Gastroesophageal sphincter (tissue), 4 donors: ENCODE results near the gene MTCH2. TPM values are rescaled to one million over a fixed set of nuclear protein-coding genes. Genes with fewer than 3 reads are reported as not detected.

Experiments
- ATAC-seq: fragments of 150-250 bp; one replicate; pipeline ENCODE4 v1.9.1; 2016; ENCODE audit warnings: mild to moderate bottlenecking, moderate library complexity
- H3K27ac ChIP-seq, 4 donors: fragments of 200-600 bp; sonication (generic) in 3 of 4; 1 replicate in 3 of 4; 2 replicates in 1 of 4; pipeline ENCODE4 v1.5.1; 2016 to 2019
- H3K27me3 ChIP-seq: fragments of 200-600 bp; sonication (generic); one replicate; pipeline ENCODE4 v1.5.1; 2019
- H3K36me3 ChIP-seq, 2 donors: fragments of 200-600 bp; sonication (generic); one replicate each; pipeline ENCODE4 v1.5.1; 2019; ENCODE audit warnings: control low read depth in 1 of 2
- H3K4me1 ChIP-seq, 3 donors: fragments of 200-600 bp; sonication (generic); 1 replicate in 2 of 3; 2 replicates in 1 of 3; pipeline ENCODE4 v1.5.1; 2016 to 2019; ENCODE audit warnings: control low read depth in 2 of 3
- H3K4me3 ChIP-seq, 2 donors: fragments of 200-600 bp; sonication (generic); one replicate each; pipeline ENCODE4 v1.5.1; 2019; ENCODE audit warnings: mild to moderate bottlenecking in 1 of 2, moderate library complexity in 1 of 2
- H3K9me3 ChIP-seq, 3 donors: fragments of 200-600 bp; sonication (generic); one replicate each; pipeline ENCODE4 v1.5.1; 2017 to 2019; ENCODE audit warnings: control low read depth in 2 of 3
- CTCF ChIP-seq, 4 experiments: fragments of 200-600 bp in 2 of 4; fragments of 450-650 bp in 2 of 4; sonication (generic) in 1 of 4; IDR thresholded peaks; one replicate each; pipeline ENCODE4 v1.5.1; 2017 to 2019; ENCODE audit warnings: antibody characterized with exemption in 4 of 4, mild to moderate bottlenecking in 2 of 4, moderate library complexity in 2 of 4
- EP300 ChIP-seq: sonication (generic); formaldehyde crosslinking; IDR thresholded peaks from one replicate; pipeline ENCODE4 v1.6.1; 2017; ENCODE audit warnings: antibody characterized with exemption, mild to moderate bottlenecking
- POLR2A ChIP-seq, 2 donors: fragments of 450-650 bp; IDR thresholded peaks; one replicate each; pipeline ENCODE4 v1.6.1; 2017; ENCODE audit warnings: antibody characterized with exemption in 2 of 2, mild to moderate bottlenecking in 2 of 2, moderate library complexity in 1 of 2
- POLR2AphosphoS5 ChIP-seq: sonication (generic); formaldehyde crosslinking; IDR thresholded peaks from one replicate; pipeline ENCODE4 v1.6.1; 2017; ENCODE audit warnings: antibody characterized with exemption
- WGBS, 2 donors: methylation state at CpG; one replicate each; pipeline ENCODE4 v1.1.5; 2018; ENCODE audit warnings: low coverage in 1 of 2; 5-methylcytosine and 5-hydroxymethylcytosine counted together
- total RNA-seq, 4 donors: library from RNA; depleted of rRNA; stranded (reverse); fragments of >200 nt; gene quantifications; one replicate each; pipeline ENCODE4 v1.1.0, GENCODE V29; 2016

MTCH2 gene
- total RNA-seq, 4 donors from 2014 or later = 34.5 to 66.2 (median 40.0) TPM

GRCh38 chr11:47631473-47631872 is 10.9 kb downstream of the MTCH2 start:
- Histone ChIP-seq H3K9me3 (no peaks in the 10 kb centered on the region), H3K4me1 (no peaks in the 10 kb centered on the region), H3K27me3 (no peaks in the 10 kb centered on the region), H3K36me3 (peaks cover 0 to 100% of the 10 kb centered on the region in 2 donors), H3K27ac (no peak overlapping the region), H3K4me3 (no peak overlapping the region)
- TF ChIP-seq POLR2AphosphoS5 = no peak
- no peak for TF ChIP-seq EP300
- TF ChIP-seq POLR2A (IDR thresholded peaks at IDR 0.05) = no peak
- TF ChIP-seq CTCF (IDR thresholded peaks at IDR 0.05) = no peak
- 57 to 60% methylated on average over 5 of the region's 5 CpGs for WGBS, 2 donors
- ATAC-seq = no peak

- Histone ChIP-seq H3K27me3 (no peaks in the 10 kb centered on the region), H3K36me3 (peaks cover 0 to 100% of the 10 kb centered on the region in 2 donors)
These were observed 14.3 kb downstream of the MTCH2 start for GRCh38 chr11:47628026-47628425.

GRCh38 chr11:47626234-47626633 is 16.1 kb downstream of the MTCH2 start:
- 88 to 100% methylated on average over 1 to 4 of the region's 8 CpGs for whole genome bisulfite sequencing, 2 donors
- no peak for TF ChIP-seq POLR2A (IDR thresholded peaks at IDR 0.05)
- no peak for TF ChIP-seq CTCF (IDR thresholded peaks at IDR 0.05)
- TF ChIP-seq EP300 = no peak
- TF ChIP-seq POLR2AphosphoS5 = no peak
- no peaks in the 10 kb centered on the region for H3K9me3 ChIP-seq
- no peaks in the 10 kb centered on the region for H3K27me3 ChIP-seq
- no peak overlapping the region for H3K4me3 ChIP-seq
- H3K27ac ChIP-seq = no peak overlapping the region
- peaks cover 0 to 100% of the 10 kb centered on the region in 2 donors for H3K36me3 ChIP-seq
- ATAC-seq = no peak
- no peaks in the 10 kb centered on the region for H3K4me1 ChIP-seq

More at GRCh38 chr11:47628026-47628425, 14.3 kb downstream of the MTCH2 start:
- Histone ChIP-seq H3K4me3 (no peak overlapping the region), H3K4me1 (no peaks in the 10 kb centered on the region), H3K27ac (no peak overlapping the region), H3K9me3 (no peaks in the 10 kb centered on the region)
- 76 to 93% methylated on average over 4 of the region's 4 CpGs for WGBS, 2 donors
- no peak for ATAC-seq
- no peak for TF ChIP-seq POLR2AphosphoS5
- TF ChIP-seq POLR2A (IDR thresholded peaks at IDR 0.05) = no peak
- no peak for TF ChIP-seq CTCF (IDR thresholded peaks at IDR 0.05)
- TF ChIP-seq EP300 = no peak

- Histone ChIP-seq H3K27me3 (no peaks in the 10 kb centered on the region), H3K36me3 (peaks cover 0 to 82% of the 10 kb centered on the region in 2 donors), H3K4me1 (peaks cover 2 to 11% (median 5%) of the 10 kb centered on the region in 3 donors), H3K4me3 (no peak overlapping the region), H3K27ac (no peak overlapping the region), H3K9me3 (no peaks in the 10 kb centered on the region)
- TF ChIP-seq POLR2A (IDR thresholded peaks at IDR 0.05) (no peak), POLR2AphosphoS5 (no peak), CTCF (IDR thresholded peaks at IDR 0.05) (no peak), EP300 (no peak)
- no peak for ATAC-seq
- WGBS, 2 donors = 73 to 86% methylated on average over 1 to 2 of the region's 2 CpGs
These were observed 21.5 kb downstream of the MTCH2 start for GRCh38 chr11:47620836-47621378.

- Histone ChIP-seq H3K36me3 (peaks cover 0 to 47% of the 10 kb centered on the region in 2 donors), H3K27ac (no peak overlapping the region)
- no peak for ATAC-seq
These were observed 24.9 kb downstream of the MTCH2 start for GRCh38 chr11:47617417-47617809.

More at GRCh38 chr11:47617417-47617809, 24.9 kb downstream of the MTCH2 start:
- WGBS, 2 donors = 21 to 32% methylated on average over 3 of the region's 3 CpGs
- Histone ChIP-seq H3K4me3 (no peak overlapping the region), H3K9me3 (no peaks in the 10 kb centered on the region), H3K4me1 (peaks cover 2 to 11% (median 5%) of the 10 kb centered on the region in 3 donors), H3K27me3 (no peaks in the 10 kb centered on the region)
- TF ChIP-seq POLR2AphosphoS5 = no peak
- TF ChIP-seq CTCF (IDR thresholded peaks at IDR 0.05) = no peak
- TF ChIP-seq POLR2A (IDR thresholded peaks at IDR 0.05) = no peak
- TF ChIP-seq EP300 = no peak
